Measurements from ENCODE around the gene SF3A1.

- TF ChIP-seq, protein P1, sequence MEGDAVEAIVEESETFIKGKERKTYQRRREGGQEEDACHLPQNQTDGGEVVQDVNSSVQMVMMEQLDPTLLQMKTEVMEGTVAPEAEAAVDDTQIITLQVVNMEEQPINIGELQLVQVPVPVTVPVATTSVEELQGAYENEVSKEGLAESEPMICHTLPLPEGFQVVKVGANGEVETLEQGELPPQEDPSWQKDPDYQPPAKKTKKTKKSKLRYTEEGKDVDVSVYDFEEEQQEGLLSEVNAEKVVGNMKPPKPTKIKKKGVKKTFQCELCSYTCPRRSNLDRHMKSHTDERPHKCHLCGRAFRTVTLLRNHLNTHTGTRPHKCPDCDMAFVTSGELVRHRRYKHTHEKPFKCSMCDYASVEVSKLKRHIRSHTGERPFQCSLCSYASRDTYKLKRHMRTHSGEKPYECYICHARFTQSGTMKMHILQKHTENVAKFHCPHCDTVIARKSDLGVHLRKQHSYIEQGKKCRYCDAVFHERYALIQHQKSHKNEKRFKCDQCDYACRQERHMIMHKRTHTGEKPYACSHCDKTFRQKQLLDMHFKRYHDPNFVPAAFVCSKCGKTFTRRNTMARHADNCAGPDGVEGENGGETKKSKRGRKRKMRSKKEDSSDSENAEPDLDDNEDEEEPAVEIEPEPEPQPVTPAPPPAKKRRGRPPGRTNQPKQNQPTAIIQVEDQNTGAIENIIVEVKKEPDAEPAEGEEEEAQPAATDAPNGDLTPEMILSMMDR (CRISPR knock-in tag; IDR thresholded peaks at IDR 0.05) = no peak
- TF ChIP-seq ZSCAN31 (CRISPR knock-in tag; IDR thresholded peaks at IDR 0.05; ENCODE audit: low read depth) = no peak
- no peak for TF ChIP-seq BHLHE40 (IDR thresholded peaks at IDR 0.05; ENCODE audit: low read length)
- no peak for TF ChIP-seq ZNF639 (CRISPR knock-in tag; conservative IDR thresholded peaks at IDR 0.05)
- TF ChIP-seq, protein P2, sequence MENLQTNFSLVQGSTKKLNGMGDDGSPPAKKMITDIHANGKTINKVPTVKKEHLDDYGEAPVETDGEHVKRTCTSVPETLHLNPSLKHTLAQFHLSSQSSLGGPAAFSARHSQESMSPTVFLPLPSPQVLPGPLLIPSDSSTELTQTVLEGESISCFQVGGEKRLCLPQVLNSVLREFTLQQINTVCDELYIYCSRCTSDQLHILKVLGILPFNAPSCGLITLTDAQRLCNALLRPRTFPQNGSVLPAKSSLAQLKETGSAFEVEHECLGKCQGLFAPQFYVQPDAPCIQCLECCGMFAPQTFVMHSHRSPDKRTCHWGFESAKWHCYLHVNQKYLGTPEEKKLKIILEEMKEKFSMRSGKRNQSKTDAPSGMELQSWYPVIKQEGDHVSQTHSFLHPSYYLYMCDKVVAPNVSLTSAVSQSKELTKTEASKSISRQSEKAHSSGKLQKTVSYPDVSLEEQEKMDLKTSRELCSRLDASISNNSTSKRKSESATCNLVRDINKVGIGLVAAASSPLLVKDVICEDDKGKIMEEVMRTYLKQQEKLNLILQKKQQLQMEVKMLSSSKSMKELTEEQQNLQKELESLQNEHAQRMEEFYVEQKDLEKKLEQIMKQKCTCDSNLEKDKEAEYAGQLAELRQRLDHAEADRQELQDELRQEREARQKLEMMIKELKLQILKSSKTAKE (CRISPR knock-in tag; IDR thresholded peaks at IDR 0.05; ENCODE audit: borderline replicate concordance) = no peak
- no peak for TF ChIP-seq RAD21 (CRISPR knock-in tag; IDR thresholded peaks at IDR 0.05)
- no peak for TF ChIP-seq TBX2 (CRISPR knock-in tag; IDR thresholded peaks at IDR 0.05; ENCODE audit: borderline replicate concordance)
- TF ChIP-seq MTA3 (CRISPR knock-in tag; IDR thresholded peaks at IDR 0.05) = no peak
- no peak for TF ChIP-seq GABPB1 (CRISPR knock-in tag; IDR thresholded peaks at IDR 0.05)
- no peak for TF ChIP-seq ZBTB21 (CRISPR knock-in tag; IDR thresholded peaks at IDR 0.05)
Observed at GRCh38 chr22:30333707-30334087, 23.0 kb downstream of the SF3A1 start.
